ENCODE results near the gene DCAF8. TPM values are rescaled to one million over a fixed set of nuclear protein-coding genes. Genes with fewer than 3 reads are reported as not detected.

Gene DCAF8
- total and polyA plus RNA-seq, 7 donors: 45.4 to 204 (median 182) TPM

DNA sequence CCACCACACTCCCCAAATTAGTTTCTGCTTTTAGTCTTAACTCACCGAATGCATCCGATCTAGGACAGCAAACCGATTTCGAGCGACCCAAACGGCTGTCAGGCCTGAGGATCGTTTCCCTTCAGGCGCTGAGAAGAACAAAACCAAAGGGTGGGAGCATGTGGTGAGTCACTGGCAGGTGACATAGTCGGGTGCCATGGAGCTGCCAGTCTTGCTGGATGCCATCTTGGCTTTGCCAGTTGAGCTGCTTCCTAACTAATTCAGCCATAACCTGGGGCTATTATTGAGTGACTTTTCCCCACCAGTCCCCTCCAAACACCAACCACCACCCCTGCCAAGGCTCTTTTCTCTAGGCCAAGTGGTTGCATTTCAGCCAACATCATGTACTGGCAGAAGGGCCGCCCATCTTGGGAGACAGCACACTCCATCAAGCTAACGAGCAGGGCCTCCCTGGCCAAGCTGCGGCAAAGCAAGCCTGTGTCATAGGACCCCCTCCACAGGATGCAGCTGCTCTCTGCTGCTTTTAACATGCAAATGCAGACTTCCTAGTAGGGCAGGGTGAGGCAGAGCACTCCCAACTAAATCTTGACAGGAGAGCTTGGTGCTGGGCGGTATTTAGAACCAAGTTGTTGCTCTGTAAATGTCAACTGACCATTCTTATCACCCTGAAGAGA, 44.9 kb upstream of the DCAF8 start:
- no peaks in the 10 kb centered on the region for H3K9me3 ChIP-seq
- H3K27me3 ChIP-seq (ENCODE audit: insufficient read depth in 3 of 3, low read length in 2 of 3): no peaks in the 10 kb centered on the region
- TF ChIP-seq, protein P1, sequence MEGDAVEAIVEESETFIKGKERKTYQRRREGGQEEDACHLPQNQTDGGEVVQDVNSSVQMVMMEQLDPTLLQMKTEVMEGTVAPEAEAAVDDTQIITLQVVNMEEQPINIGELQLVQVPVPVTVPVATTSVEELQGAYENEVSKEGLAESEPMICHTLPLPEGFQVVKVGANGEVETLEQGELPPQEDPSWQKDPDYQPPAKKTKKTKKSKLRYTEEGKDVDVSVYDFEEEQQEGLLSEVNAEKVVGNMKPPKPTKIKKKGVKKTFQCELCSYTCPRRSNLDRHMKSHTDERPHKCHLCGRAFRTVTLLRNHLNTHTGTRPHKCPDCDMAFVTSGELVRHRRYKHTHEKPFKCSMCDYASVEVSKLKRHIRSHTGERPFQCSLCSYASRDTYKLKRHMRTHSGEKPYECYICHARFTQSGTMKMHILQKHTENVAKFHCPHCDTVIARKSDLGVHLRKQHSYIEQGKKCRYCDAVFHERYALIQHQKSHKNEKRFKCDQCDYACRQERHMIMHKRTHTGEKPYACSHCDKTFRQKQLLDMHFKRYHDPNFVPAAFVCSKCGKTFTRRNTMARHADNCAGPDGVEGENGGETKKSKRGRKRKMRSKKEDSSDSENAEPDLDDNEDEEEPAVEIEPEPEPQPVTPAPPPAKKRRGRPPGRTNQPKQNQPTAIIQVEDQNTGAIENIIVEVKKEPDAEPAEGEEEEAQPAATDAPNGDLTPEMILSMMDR (IDR thresholded peaks at IDR 0.05): no peak
- no peaks in the 10 kb centered on the region for H3K4me1 ChIP-seq
- 76 to 81% (median 77%) methylated on average over 13 of the region's 13 CpGs for WGBS, 3 donors
- DNase-seq: no peak
- ATAC-seq: peak in 1 of 4 donors; percentile 11
- peaks cover 27 to 99% of the 10 kb centered on the region in 2 donors for H3K36me3 ChIP-seq (ENCODE audit: insufficient read depth in 1 of 2, low read depth in 1 of 2)
- H3K27ac ChIP-seq: no peak overlapping the region
- intact Hi-C loops (cut with DNase I): no loop called here
- H3K4me3 ChIP-seq: no peak overlapping the region

DNA sequence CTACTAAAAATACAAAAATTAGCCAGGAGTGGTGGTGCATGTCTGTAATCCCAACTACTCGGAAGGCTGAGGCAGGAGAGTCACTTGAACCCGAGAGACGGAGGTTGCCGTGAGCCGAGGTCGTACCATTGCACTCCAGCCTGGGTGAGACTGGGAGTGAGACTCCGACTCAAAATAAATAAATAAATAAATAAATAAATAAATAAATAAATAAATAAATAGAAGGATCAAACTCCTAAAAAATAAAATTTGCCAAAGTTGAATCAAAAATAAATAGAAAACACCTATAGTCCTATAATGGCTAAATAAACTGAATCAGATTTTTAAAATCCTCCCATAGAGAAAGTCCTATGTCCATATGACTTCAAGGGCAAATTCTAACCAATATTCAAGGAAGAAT, 37.8 kb upstream of the DCAF8 start:
- 78 to 87% (median 87%) methylated on average over 7 of the region's 7 CpGs for WGBS, 3 donors
- intact Hi-C loops (cut with DNase I): no loop called here
- ATAC-seq (no peak), DNase-seq (no peak)
- no peaks in the 10 kb centered on the region for H3K27me3 ChIP-seq (ENCODE audit: insufficient read depth in 3 of 3, low read length in 2 of 3)
- no peaks in the 10 kb centered on the region for H3K9me3 ChIP-seq
- no peak overlapping the region for H3K4me3 ChIP-seq
- TF ChIP-seq, protein P1 (IDR thresholded peaks at IDR 0.05): no peak
- peaks cover 17 to 99% of the 10 kb centered on the region in 2 donors for H3K36me3 ChIP-seq (ENCODE audit: insufficient read depth in 1 of 2, low read depth in 1 of 2)
- H3K27ac ChIP-seq: no peak overlapping the region
- H3K4me1 ChIP-seq: no peaks in the 10 kb centered on the region

DNA sequence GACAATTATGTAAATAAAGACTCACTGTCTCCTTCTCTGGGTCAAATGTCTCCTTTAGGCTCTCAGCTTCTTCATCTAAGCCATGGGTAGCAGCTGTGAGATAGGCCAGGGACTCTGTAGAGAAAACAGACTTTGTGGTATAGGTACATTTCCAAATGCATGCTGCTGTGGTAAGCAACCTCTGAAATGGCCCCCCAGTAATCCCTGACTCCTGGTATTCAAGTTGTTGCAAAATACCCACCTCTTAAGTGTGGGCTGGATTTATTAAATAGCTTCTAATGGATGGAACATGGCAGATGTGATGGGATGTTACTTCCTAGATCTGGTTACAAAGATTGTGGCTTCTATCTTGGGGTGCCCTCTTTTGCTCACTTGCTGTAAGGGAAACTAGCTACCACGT, 33.7 kb upstream of the DCAF8 start:
- intact Hi-C loops (cut with DNase I): loop anchor here in 1 of 2 donors (5.0 kb wide), 1 partner anchor 36 kb away; no protein-coding TSS in a partner anchor

DNA sequence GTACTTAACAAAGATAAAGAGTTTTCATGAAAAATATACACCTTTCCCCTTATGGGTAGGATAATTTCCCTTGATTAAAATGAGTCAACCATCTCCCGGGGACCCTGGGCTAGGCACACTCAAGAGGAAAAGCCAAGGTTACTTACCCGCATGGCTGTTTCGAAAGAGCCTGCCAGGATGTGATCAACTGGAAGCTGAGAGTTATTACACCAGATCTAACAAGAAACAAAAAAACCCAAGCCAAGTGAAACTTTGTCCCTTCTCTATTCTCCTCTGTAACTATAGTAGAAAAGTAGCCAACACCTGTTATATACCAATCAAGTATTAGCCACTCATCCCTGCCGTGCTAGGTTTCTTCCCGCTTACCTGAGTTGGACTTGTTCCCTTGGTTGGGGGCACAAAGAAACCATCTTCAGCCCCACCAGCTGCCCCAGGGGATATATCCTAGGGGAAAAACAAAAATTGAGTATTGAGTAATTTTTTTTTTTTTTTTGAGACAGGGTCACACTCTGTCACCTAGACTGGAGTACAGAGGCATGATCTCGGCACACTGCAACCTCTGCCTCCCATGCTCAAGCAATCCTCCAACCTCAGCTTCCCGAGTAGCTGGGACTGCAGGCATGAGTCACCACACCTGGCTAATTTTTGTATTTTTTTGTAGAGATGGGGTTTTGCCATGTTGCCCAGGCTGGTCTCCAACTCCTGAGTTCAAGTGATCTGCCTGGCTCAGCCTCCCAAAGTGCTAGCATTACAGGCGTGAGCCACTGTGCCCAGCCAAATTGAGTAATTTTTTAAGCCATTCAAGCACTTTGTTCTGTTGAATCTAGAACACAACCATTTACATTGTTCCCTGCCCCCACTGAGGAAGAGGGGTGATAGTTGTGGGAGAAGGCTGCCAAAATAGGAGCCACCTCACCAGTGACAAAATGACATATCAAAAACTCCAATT, 30.9 kb upstream of the DCAF8 start:
- H3K36me3 ChIP-seq (ENCODE audit: insufficient read depth in 1 of 2, low read depth in 1 of 2): peaks cover 44 to 100% of the 10 kb centered on the region in 2 donors
- no peaks in the 10 kb centered on the region for H3K4me1 ChIP-seq
- TF ChIP-seq, protein P1 (IDR thresholded peaks at IDR 0.05): no peak
- H3K4me3 ChIP-seq: no peak overlapping the region
- intact Hi-C loops (cut with DNase I): loop anchor here (5.0 kb wide), 3 partner anchors 44 to 206 kb away; no protein-coding TSS in a partner anchor
- H3K27me3 ChIP-seq (ENCODE audit: insufficient read depth in 3 of 3, low read length in 2 of 3): no peaks in the 10 kb centered on the region
- no peaks in the 10 kb centered on the region for H3K9me3 ChIP-seq
- no peak overlapping the region for H3K27ac ChIP-seq
- 70 to 81% (median 71%) methylated on average over 8 of the region's 8 CpGs for WGBS, 3 donors
- DNase-seq (no peak), ATAC-seq (no peak)

More for the DNA sequence above, 33.7 kb upstream of the DCAF8 start:
- no peaks in the 10 kb centered on the region for H3K4me1 ChIP-seq
- WGBS, 3 donors: 86 to 95% (median 87%) methylated on average over 1 of the region's 1 CpG
- ATAC-seq: no peak
- H3K27ac ChIP-seq: no peak overlapping the region
- H3K4me3 ChIP-seq: no peak overlapping the region
- no peak for DNase-seq
- TF ChIP-seq, protein P1 (IDR thresholded peaks at IDR 0.05): no peak
- H3K9me3 ChIP-seq: no peaks in the 10 kb centered on the region
- H3K36me3 ChIP-seq (ENCODE audit: insufficient read depth in 1 of 2, low read depth in 1 of 2): peaks cover 32 to 100% of the 10 kb centered on the region in 2 donors
- no peaks in the 10 kb centered on the region for H3K27me3 ChIP-seq (ENCODE audit: insufficient read depth in 3 of 3, low read length in 2 of 3)

Data from psoas muscle (tissue), 8 donors.